Endodermal cell (in vitro differentiated cells): ENCODE data around the gene ZBTB16. TPM values are rescaled to one million over a fixed set of nuclear protein-coding genes. Genes with fewer than 3 reads are reported as not detected.

ENCODE experiments used
- DNase-seq: peaks from one replicate; pipeline ENCODE4 v3.0.0-alpha.2; 2017
- H3K27ac ChIP-seq: 2 replicates; pipeline ENCODE4 v1.5.1; 2013; ENCODE audit warnings: mild to moderate bottlenecking, low read depth, low read length, moderate library complexity
- H3K27me3 ChIP-seq: 2 replicates; pipeline ENCODE4 v1.6.1; 2013; ENCODE audit warnings: mild to moderate bottlenecking, low read length, moderate library complexity; ENCODE audit not compliant: insufficient read depth, control insufficient read depth, poor library complexity, severe bottlenecking
- H3K36me3 ChIP-seq: 2 replicates; pipeline ENCODE4 v1.7.0; 2013; ENCODE audit warnings: mild to moderate bottlenecking, low read length, moderate library complexity; ENCODE audit not compliant: control insufficient read depth, insufficient read depth
- H3K4me1 ChIP-seq: one replicate; pipeline ENCODE4 v1.7.0; 2013; ENCODE audit warnings: low read length; ENCODE audit not compliant: control insufficient read depth, insufficient read depth
- H3K4me3 ChIP-seq: 2 replicates; pipeline ENCODE4 v1.5.1; 2013; ENCODE audit warnings: mild to moderate bottlenecking, low read length, moderate library complexity
- H3K9ac ChIP-seq: 2 replicates; pipeline ENCODE4 v1.6.1; 2013; ENCODE audit warnings: mild to moderate bottlenecking, low read length, moderate library complexity; ENCODE audit not compliant: poor library complexity, severe bottlenecking; ENCODE audit errors: extremely low read depth
- H3K9me3 ChIP-seq: 2 replicates; pipeline ENCODE4 v1.6.1; 2013; ENCODE audit warnings: mild to moderate bottlenecking, low read length, moderate library complexity; ENCODE audit not compliant: control insufficient read depth
- H3K27ac Mint-ChIP-seq: 2 replicates; pipeline ENCODE4 v1.8.0; 2020; ENCODE audit warnings: mixed read lengths
- H3K27me3 Mint-ChIP-seq: 2 replicates; pipeline ENCODE4 v1.8.0; 2021; ENCODE audit warnings: mild to moderate bottlenecking, mixed read lengths; ENCODE audit not compliant: insufficient read depth
- H3K36me3 Mint-ChIP-seq: 2 replicates; pipeline ENCODE4 v1.8.0; 2020; ENCODE audit warnings: low read depth, mixed read lengths
- H3K4me1 Mint-ChIP-seq: 2 replicates; pipeline ENCODE4 v1.8.0; 2020; ENCODE audit warnings: mixed read lengths
- H3K4me3 Mint-ChIP-seq: 2 replicates; pipeline ENCODE4 v1.8.0; 2020; ENCODE audit warnings: mild to moderate bottlenecking, moderate library complexity, mixed read lengths
- H3K9me3 Mint-ChIP-seq: 2 replicates; pipeline ENCODE4 v1.8.0; 2020; ENCODE audit warnings: mild to moderate bottlenecking, mixed read lengths
- CTCF ChIP-seq: fragments of 200-600 bp; sonication (generic); conservative IDR thresholded peaks from 2 replicates; pipeline ENCODE4 v1.5.0; 2021; ENCODE audit warnings: antibody characterized with exemption, mild to moderate bottlenecking
- WGBS, 2 experiments: methylation state at CpG; one replicate each; pipeline versions ENCODE4 v1.1.5 to v1.1.7; 2013; ENCODE audit warnings: missing lambda C conversion rate in 2 of 2, mixed read lengths in 1 of 2; ENCODE audit not compliant: insufficient coverage in 1 of 2, insufficient read length in 1 of 2; 5-methylcytosine and 5-hydroxymethylcytosine counted together
- total RNA-seq, 2 donors: library from RNA; stranded (reverse); fragmentation: NEBNext Ultra II Directional in 1 of 2; extraction: Animal tissue kit (Norgen Biotek cat#: 25700) in 1 of 2; gene quantifications; 2 replicates in 1 of 2; 3 replicates in 1 of 2; pipeline ENCODE4 v1.2.1, GENCODE V29; 2021

Gene ZBTB16
- total RNA-seq, 2 donors from 2014 or later: 4.1 to 5.8 TPM

- no peaks in the 10 kb centered on the region for H3K36me3 Mint-ChIP-seq
- H3K27ac ChIP-seq: no peak overlapping the region
- peaks cover 7% of the 10 kb centered on the region for H3K27me3 Mint-ChIP-seq
- no peak overlapping the region for H3K4me3 ChIP-seq
- H3K9me3 Mint-ChIP-seq: no peaks in the 10 kb centered on the region
- DNase-seq: no peak
- no peak overlapping the region for H3K4me3 Mint-ChIP-seq
- whole genome bisulfite sequencing, 2 experiments: 94 to 95% methylated on average over 5 to 7 of the region's 7 CpGs
- H3K4me1 Mint-ChIP-seq: peaks cover 13% of the 10 kb centered on the region
- H3K4me1 ChIP-seq: no peaks in the 10 kb centered on the region
- H3K9me3 ChIP-seq: no peaks in the 10 kb centered on the region
- H3K36me3 ChIP-seq: no peaks in the 10 kb centered on the region
- no peak for TF ChIP-seq CTCF
- H3K27ac Mint-ChIP-seq: no peak overlapping the region
- no peak overlapping the region for H3K9ac ChIP-seq
- H3K27me3 ChIP-seq: no peaks in the 10 kb centered on the region
These were observed 103.7 kb downstream of the ZBTB16 start for GRCh38 chr11:114163229-114163631.

GRCh38 chr11:114163830-114164401 is 104.4 kb downstream of the ZBTB16 start:
- H3K4me3 ChIP-seq: no peak overlapping the region
- Mint-ChIP-seq H3K4me1 (peaks cover 13% of the 10 kb centered on the region), H3K27me3 (peaks cover 5% of the 10 kb centered on the region), H3K36me3 (no peaks in the 10 kb centered on the region), H3K9me3 (no peaks in the 10 kb centered on the region), H3K4me3 (no peak overlapping the region), H3K27ac (no peak overlapping the region)
- TF ChIP-seq CTCF: no peak
- no peaks in the 10 kb centered on the region for H3K4me1 ChIP-seq
- no peaks in the 10 kb centered on the region for H3K27me3 ChIP-seq
- H3K9ac ChIP-seq: no peak overlapping the region
- no peaks in the 10 kb centered on the region for H3K36me3 ChIP-seq
- DNase-seq: no peak
- H3K9me3 ChIP-seq: no peaks in the 10 kb centered on the region
- 93 to 94% methylated on average over 5 to 9 of the region's 9 CpGs for WGBS, 2 experiments
- H3K27ac ChIP-seq: peak overlapping the region; percentile 75

GRCh38 chr11:114164546-114164945 is 105.0 kb downstream of the ZBTB16 start:
- H3K9me3 ChIP-seq: no peaks in the 10 kb centered on the region
- H3K27me3 ChIP-seq: no peaks in the 10 kb centered on the region
- no peaks in the 10 kb centered on the region for H3K36me3 ChIP-seq
- H3K27ac ChIP-seq: peak overlapping the region; percentile 75
- H3K36me3 Mint-ChIP-seq: no peaks in the 10 kb centered on the region
- H3K27me3 Mint-ChIP-seq: peaks cover 5% of the 10 kb centered on the region
- H3K4me3 ChIP-seq: no peak overlapping the region
- no peak for DNase-seq
- H3K9me3 Mint-ChIP-seq: no peaks in the 10 kb centered on the region
- TF ChIP-seq CTCF: no peak
- H3K27ac Mint-ChIP-seq: no peak overlapping the region
- no peaks in the 10 kb centered on the region for H3K4me1 ChIP-seq
- no peak overlapping the region for H3K9ac ChIP-seq
- WGBS, 2 experiments: 88 to 95% methylated on average over 4 to 9 of the region's 9 CpGs
- H3K4me3 Mint-ChIP-seq: no peak overlapping the region
- peaks cover 11% of the 10 kb centered on the region for H3K4me1 Mint-ChIP-seq
